ENCODE results near the gene NDST4. TPM values are rescaled to one million over a fixed set of nuclear protein-coding genes. Genes with fewer than 3 reads are reported as not detected.

The NDST4 gene
- total RNA-seq, 4 donors from 2014 or later: 0.20 to 2.2 (median 0.55) TPM

DNA sequence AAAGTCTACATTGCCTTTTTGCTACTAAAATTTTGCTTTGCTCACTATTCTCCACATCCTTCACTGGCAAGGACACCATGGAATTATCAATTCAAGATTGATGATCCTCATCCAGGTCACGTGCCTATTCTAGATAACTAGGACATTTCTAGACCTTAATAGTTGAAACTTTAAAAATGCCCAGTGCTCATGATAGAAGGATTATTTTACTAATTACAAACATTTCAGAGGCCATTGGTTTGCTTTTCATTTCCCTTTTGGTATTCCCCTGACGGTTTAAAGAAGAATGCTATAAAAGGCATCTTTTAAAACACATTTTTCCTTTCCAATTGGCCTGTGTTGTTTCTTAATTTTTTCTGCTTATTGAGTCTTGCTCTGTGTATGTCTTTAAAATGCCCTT is 249.4 kb downstream of the NDST4 start:
- no peaks in the 10 kb centered on the region for H3K36me3 ChIP-seq
- 64 to 68% methylated on average over 2 of the region's 2 CpGs for WGBS, 2 donors
- TF ChIP-seq POLR2A (IDR thresholded peaks at IDR 0.05) (no peak), EP300 (IDR thresholded peaks at IDR 0.05) (no peak)
- TF ChIP-seq, protein P1, sequence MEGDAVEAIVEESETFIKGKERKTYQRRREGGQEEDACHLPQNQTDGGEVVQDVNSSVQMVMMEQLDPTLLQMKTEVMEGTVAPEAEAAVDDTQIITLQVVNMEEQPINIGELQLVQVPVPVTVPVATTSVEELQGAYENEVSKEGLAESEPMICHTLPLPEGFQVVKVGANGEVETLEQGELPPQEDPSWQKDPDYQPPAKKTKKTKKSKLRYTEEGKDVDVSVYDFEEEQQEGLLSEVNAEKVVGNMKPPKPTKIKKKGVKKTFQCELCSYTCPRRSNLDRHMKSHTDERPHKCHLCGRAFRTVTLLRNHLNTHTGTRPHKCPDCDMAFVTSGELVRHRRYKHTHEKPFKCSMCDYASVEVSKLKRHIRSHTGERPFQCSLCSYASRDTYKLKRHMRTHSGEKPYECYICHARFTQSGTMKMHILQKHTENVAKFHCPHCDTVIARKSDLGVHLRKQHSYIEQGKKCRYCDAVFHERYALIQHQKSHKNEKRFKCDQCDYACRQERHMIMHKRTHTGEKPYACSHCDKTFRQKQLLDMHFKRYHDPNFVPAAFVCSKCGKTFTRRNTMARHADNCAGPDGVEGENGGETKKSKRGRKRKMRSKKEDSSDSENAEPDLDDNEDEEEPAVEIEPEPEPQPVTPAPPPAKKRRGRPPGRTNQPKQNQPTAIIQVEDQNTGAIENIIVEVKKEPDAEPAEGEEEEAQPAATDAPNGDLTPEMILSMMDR (IDR thresholded peaks at IDR 0.05): no peak
- H3K27me3 ChIP-seq: no peaks in the 10 kb centered on the region
- no peak for DNase-seq (ENCODE audit: low spot score in 2 of 2)
- no peaks in the 10 kb centered on the region for H3K4me1 ChIP-seq
- no peaks in the 10 kb centered on the region for H3K9me3 ChIP-seq
- H3K27ac ChIP-seq: no peak overlapping the region
- no peak overlapping the region for H3K4me3 ChIP-seq

GRCh38 chr4:114860786-114861185 is 252.6 kb downstream of the NDST4 start:
- no peaks in the 10 kb centered on the region for H3K9me3 ChIP-seq
- no peaks in the 10 kb centered on the region for H3K36me3 ChIP-seq
- no peak overlapping the region for H3K27ac ChIP-seq
- TF ChIP-seq EP300 (IDR thresholded peaks at IDR 0.05): no peak
- H3K4me3 ChIP-seq: no peak overlapping the region
- no peak for DNase-seq (ENCODE audit: low spot score in 2 of 2)
- no peaks in the 10 kb centered on the region for H3K4me1 ChIP-seq
- 74 to 81% methylated on average over 1 of the region's 1 CpG for WGBS, 2 donors
- H3K27me3 ChIP-seq: no peaks in the 10 kb centered on the region

DNA sequence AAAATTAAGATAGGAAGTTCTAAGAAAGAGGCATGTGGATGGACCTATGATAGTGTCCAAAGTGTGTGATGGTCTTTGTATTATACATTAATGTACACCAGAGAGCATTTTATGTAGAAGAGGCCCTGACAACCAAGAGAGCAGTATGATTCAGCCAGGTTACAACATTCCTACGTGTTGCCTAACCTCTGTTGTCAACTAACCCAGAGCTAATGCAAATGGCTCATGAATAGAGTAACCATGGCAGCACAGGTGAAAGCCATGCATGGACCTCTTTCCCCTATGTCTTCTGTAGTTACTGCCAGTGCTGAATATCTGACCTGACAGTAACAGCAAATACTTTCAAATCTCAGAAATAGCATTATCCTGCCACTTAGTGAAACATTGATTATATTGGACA is 255.6 kb downstream of the NDST4 start:
- TF ChIP-seq EP300 (IDR thresholded peaks at IDR 0.05) (no peak), POLR2A (IDR thresholded peaks at IDR 0.05) (no peak)
- TF ChIP-seq, protein P1 (IDR thresholded peaks at IDR 0.05): no peak
- H3K27ac ChIP-seq: no peak overlapping the region
- WGBS, 2 donors: 55 to 77% methylated on average over 1 of the region's 1 CpG
- H3K9me3 ChIP-seq: peaks cover 0 to 4% (median 0%) of the 10 kb centered on the region in 4 donors
- H3K4me1 ChIP-seq: no peaks in the 10 kb centered on the region
- H3K27me3 ChIP-seq: no peaks in the 10 kb centered on the region
- H3K4me3 ChIP-seq: no peak overlapping the region
- DNase-seq (ENCODE audit: low spot score in 2 of 2): no peak
- H3K36me3 ChIP-seq: no peaks in the 10 kb centered on the region

GRCh38 chr4:114839986-114840385 is 273.4 kb downstream of the NDST4 start:
- Histone ChIP-seq H3K36me3 (no peaks in the 10 kb centered on the region), H3K27ac (no peak overlapping the region), H3K4me3 (no peak overlapping the region), H3K9me3 (no peaks in the 10 kb centered on the region), H3K4me1 (no peaks in the 10 kb centered on the region), H3K27me3 (no peaks in the 10 kb centered on the region)
- TF ChIP-seq EP300 (IDR thresholded peaks at IDR 0.05) (no peak), POLR2A (IDR thresholded peaks at IDR 0.05) (no peak)
- TF ChIP-seq, protein P1 (IDR thresholded peaks at IDR 0.05): no peak
- DNase-seq (ENCODE audit: low spot score in 2 of 2): no peak
- 74 to 78% methylated on average over 1 of the region's 1 CpG for WGBS, 2 donors

DNA sequence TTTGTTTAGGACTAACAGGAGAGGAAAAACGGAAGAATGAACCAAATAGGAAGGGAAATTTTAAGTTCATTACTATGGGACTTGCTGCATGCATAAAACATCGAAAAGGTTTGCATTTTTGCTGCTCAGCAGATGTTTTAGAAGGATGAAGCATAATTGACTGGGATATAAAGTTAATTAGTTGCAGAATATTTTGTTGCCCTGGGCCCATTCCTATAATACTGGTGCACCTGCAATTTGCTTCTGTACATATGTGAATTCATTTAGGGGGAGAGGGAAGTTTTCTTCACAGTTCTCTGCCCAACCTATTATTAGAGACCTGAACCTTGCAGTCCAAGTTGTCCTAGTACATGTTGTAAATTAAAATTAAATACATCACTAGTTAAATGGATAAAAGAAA is 282.8 kb downstream of the NDST4 start:
- Histone ChIP-seq H3K9me3 (no peaks in the 10 kb centered on the region), H3K4me3 (no peak overlapping the region), H3K36me3 (no peaks in the 10 kb centered on the region), H3K27me3 (no peaks in the 10 kb centered on the region), H3K27ac (no peak overlapping the region), H3K4me1 (no peaks in the 10 kb centered on the region)
- 65 to 69% methylated on average over 2 of the region's 2 CpGs for WGBS, 2 donors
- DNase-seq (ENCODE audit: low spot score in 2 of 2): no peak
- no peak for TF ChIP-seq EP300 (IDR thresholded peaks at IDR 0.05)

DNA sequence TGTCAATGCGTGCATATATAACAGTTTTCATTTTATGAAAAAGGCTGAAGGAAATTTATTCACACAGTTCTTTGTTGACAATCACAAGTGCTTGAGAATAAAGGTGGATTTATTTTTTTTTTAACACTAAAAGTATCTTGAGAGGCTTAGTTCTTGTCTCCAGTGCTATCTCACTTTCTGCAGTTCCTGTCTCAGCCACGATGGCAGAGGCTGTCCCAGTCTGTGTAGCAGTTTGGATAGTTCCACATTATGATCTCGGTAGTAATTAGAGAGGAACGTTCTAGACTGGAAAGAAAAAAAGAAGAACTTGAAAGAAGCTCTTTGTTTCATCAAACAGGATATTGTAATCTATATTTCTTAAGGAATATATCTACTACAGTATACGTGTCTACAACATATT is 285.8 kb downstream of the NDST4 start:
- Histone ChIP-seq H3K36me3 (no peaks in the 10 kb centered on the region), H3K27ac (no peak overlapping the region), H3K9me3 (no peaks in the 10 kb centered on the region), H3K4me1 (no peaks in the 10 kb centered on the region), H3K4me3 (no peak overlapping the region), H3K27me3 (no peaks in the 10 kb centered on the region)
- DNase-seq (ENCODE audit: low spot score in 2 of 2): no peak
- TF ChIP-seq, protein P1 (IDR thresholded peaks at IDR 0.05): no peak
- no peak for TF ChIP-seq POLR2A (IDR thresholded peaks at IDR 0.05)
- TF ChIP-seq EP300 (IDR thresholded peaks at IDR 0.05): no peak
- 55 to 61% methylated on average over 5 of the region's 5 CpGs for WGBS, 2 donors
